HG03045 (cell line): ENCODE measurements around the gene COL27A1.
"Not testable (repeated sequence)": the region's sequence is repeated elsewhere in the genome, so short reads cannot be mapped to it uniquely, and the experiment has no call there.

Experiments used
- ATAC-seq: cut with Tn5 transposase; IDR thresholded peaks from one replicate; pipeline ENCODE4 v1.9.1; 2021; ENCODE audit warnings: mild to moderate bottlenecking, moderate library complexity; ENCODE audit not compliant: unreplicated experiment

The COL27A1 gene

GRCh38 chr9:114331229-114332195, 176.2 kb downstream of the COL27A1 start:
- ATAC-seq = not testable (repeated sequence)

GRCh38 chr9:114332474-114333040, 177.2 kb downstream of the COL27A1 start:
- ATAC-seq = not testable (repeated sequence)

- ATAC-seq = not testable (repeated sequence)
Measured at GRCh38 chr9:114333718-114334117, 178.4 kb downstream of the COL27A1 start.

- ATAC-seq = no peak
Measured at GRCh38 chr9:114334490-114334889, 179.2 kb downstream of the COL27A1 start.

- no peak for ATAC-seq
Measured at GRCh38 chr9:114335745-114336144, 180.4 kb downstream of the COL27A1 start.

- ATAC-seq = no peak
Measured at GRCh38 chr9:114336157-114336556, 180.8 kb downstream of the COL27A1 start.

GRCh38 chr9:114336699-114337395, 181.5 kb downstream of the COL27A1 start:
- ATAC-seq = no peak

- ATAC-seq = no peak
Measured at GRCh38 chr9:114338187-114338586, 182.8 kb downstream of the COL27A1 start.

GRCh38 chr9:114339130-114339908, 184.0 kb downstream of the COL27A1 start:
- ATAC-seq = no peak

GRCh38 chr9:114341152-114341830, 186.0 kb downstream of the COL27A1 start:
- ATAC-seq = no peak

GRCh38 chr9:114341991-114342390, 186.7 kb downstream of the COL27A1 start:
- no peak for ATAC-seq

GRCh38 chr9:114342755-114343440, 187.6 kb downstream of the COL27A1 start:
- no peak for ATAC-seq

GRCh38 chr9:114343471-114344187, 188.3 kb downstream of the COL27A1 start:
- no peak for ATAC-seq

- ATAC-seq = no peak
Measured at GRCh38 chr9:114344188-114344566, 188.8 kb downstream of the COL27A1 start.

- ATAC-seq = no peak
Measured at GRCh38 chr9:114344692-114345091, 189.4 kb downstream of the COL27A1 start.

GRCh38 chr9:114345493-114346065, 190.2 kb downstream of the COL27A1 start:
- no peak for ATAC-seq

- no peak for ATAC-seq
Measured at GRCh38 chr9:114346146-114346545, 190.8 kb downstream of the COL27A1 start.

GRCh38 chr9:114347675-114348074, 192.3 kb downstream of the COL27A1 start:
- no peak for ATAC-seq
